ENCODE measurements around the gene MTG2. TPM values are rescaled to one million over a fixed set of nuclear protein-coding genes. Genes with fewer than 3 reads are reported as not detected.
A peak's percentile ranks its signal among the peaks of the same experiment; 100 is the strongest.

Gene MTG2
- total and polyA plus RNA-seq, 2 of the 13 experiments (the other 11 are each of a cell fraction or from before 2014, with no cell fraction given): 20.4 to 37.8 TPM

GRCh38 chr20:62227977-62228958 is 45.4 kb downstream of the MTG2 start (continued):
- TF ChIP-seq, protein P1, sequence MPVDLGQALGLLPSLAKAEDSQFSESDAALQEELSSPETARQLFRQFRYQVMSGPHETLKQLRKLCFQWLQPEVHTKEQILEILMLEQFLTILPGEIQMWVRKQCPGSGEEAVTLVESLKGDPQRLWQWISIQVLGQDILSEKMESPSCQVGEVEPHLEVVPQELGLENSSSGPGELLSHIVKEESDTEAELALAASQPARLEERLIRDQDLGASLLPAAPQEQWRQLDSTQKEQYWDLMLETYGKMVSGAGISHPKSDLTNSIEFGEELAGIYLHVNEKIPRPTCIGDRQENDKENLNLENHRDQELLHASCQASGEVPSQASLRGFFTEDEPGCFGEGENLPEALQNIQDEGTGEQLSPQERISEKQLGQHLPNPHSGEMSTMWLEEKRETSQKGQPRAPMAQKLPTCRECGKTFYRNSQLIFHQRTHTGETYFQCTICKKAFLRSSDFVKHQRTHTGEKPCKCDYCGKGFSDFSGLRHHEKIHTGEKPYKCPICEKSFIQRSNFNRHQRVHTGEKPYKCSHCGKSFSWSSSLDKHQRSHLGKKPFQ (CRISPR knock-in tag; IDR thresholded peaks at IDR 0.05; ENCODE audit: insufficient replicate concordance): no peak
- TF ChIP-seq KAT8 (CRISPR knock-in tag; IDR thresholded peaks at IDR 0.05): no peak
- TF ChIP-seq TARDBP (CRISPR knock-in tag; IDR thresholded peaks at IDR 0.05): no peak
- TF ChIP-seq ZNF546 (CRISPR knock-in tag; conservative IDR thresholded peaks at IDR 0.05): no peak
- no peak for TF ChIP-seq ZNF317 (CRISPR knock-in tag; IDR thresholded peaks at IDR 0.05)
- no peak for TF ChIP-seq ZNF558 (CRISPR knock-in tag; IDR thresholded peaks at IDR 0.05; ENCODE audit: borderline replicate concordance)
- TF ChIP-seq ZNF263 (CRISPR knock-in tag; IDR thresholded peaks at IDR 0.05): peak; percentile 17; the same call in 1 of the 2 replicates
- TF ChIP-seq MTF2 (CRISPR knock-in tag; IDR thresholded peaks at IDR 0.05; ENCODE audit: borderline replicate concordance): no peak
- no peak for TF ChIP-seq BRCA1 (CRISPR knock-in tag; IDR thresholded peaks at IDR 0.05)
- no peak for TF ChIP-seq SAFB2 (CRISPR knock-in tag; IDR thresholded peaks at IDR 0.05; ENCODE audit: borderline replicate concordance, low read depth)
- TF ChIP-seq ISL2 (CRISPR knock-in tag; IDR thresholded peaks at IDR 0.05): no peak
- TF ChIP-seq ZC3H4 (CRISPR knock-in tag; IDR thresholded peaks at IDR 0.05; ENCODE audit: borderline replicate concordance): no peak
- no peak for TF ChIP-seq STAT5B (CRISPR knock-in tag; IDR thresholded peaks at IDR 0.05)
- TF ChIP-seq STAT6 (CRISPR knock-in tag; IDR thresholded peaks at IDR 0.05; ENCODE audit: borderline replicate concordance): no peak
- no peak for TF ChIP-seq ARHGAP35 (CRISPR knock-in tag; IDR thresholded peaks at IDR 0.05; ENCODE audit: borderline replicate concordance)
- no peak for TF ChIP-seq FOXM1 (CRISPR knock-in tag; IDR thresholded peaks at IDR 0.05)
- no peak for TF ChIP-seq HHEX (CRISPR knock-in tag; IDR thresholded peaks at IDR 0.05)
- no peak for TF ChIP-seq ADNP (CRISPR knock-in tag; IDR thresholded peaks at IDR 0.05)
- TF ChIP-seq, protein P2, sequence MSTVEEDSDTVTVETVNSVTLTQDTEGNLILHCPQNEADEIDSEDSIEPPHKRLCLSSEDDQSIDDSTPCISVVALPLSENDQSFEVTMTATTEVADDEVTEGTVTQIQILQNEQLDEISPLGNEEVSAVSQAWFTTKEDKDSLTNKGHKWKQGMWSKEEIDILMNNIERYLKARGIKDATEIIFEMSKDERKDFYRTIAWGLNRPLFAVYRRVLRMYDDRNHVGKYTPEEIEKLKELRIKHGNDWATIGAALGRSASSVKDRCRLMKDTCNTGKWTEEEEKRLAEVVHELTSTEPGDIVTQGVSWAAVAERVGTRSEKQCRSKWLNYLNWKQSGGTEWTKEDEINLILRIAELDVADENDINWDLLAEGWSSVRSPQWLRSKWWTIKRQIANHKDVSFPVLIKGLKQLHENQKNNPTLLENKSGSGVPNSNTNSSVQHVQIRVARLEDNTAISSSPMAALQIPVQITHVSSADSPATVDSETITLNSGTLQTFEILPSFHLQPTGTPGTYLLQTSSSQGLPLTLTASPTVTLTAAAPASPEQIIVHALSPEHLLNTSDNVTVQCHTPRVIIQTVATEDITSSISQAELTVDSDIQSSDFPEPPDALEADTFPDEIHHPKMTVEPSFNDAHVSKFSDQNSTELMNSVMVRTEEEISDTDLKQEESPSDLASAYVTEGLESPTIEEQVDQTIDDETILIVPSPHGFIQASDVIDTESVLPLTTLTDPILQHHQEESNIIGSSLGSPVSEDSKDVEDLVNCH (CRISPR knock-in tag; IDR thresholded peaks at IDR 0.05): no peak
- TF ChIP-seq REXO4 (CRISPR knock-in tag; IDR thresholded peaks at IDR 0.05; ENCODE audit: borderline replicate concordance): no peak
- no peak for TF ChIP-seq FOXO1 (CRISPR knock-in tag; IDR thresholded peaks at IDR 0.05)
- TF ChIP-seq TFDP2 (CRISPR knock-in tag; IDR thresholded peaks at IDR 0.05): no peak
- TF ChIP-seq NFYB (CRISPR knock-in tag; IDR thresholded peaks at IDR 0.05): no peak

Measured in HepG2 (cell line).